NCI-H345 treated with DMSO at 0.1 percent for 48 hours (cell line): Measurements from ENCODE around the gene KMT2A.
"Not testable (repeated sequence)": the region's sequence is repeated elsewhere in the genome, so short reads cannot be mapped to it uniquely, and the experiment has no call there.

Experiments
- DNase-seq: peaks from one replicate; lab custom pipeline; 2025; ENCODE audit not compliant: unreplicated experiment; lab: John Stamatoyannopoulos, UW

Gene KMT2A

DNA sequence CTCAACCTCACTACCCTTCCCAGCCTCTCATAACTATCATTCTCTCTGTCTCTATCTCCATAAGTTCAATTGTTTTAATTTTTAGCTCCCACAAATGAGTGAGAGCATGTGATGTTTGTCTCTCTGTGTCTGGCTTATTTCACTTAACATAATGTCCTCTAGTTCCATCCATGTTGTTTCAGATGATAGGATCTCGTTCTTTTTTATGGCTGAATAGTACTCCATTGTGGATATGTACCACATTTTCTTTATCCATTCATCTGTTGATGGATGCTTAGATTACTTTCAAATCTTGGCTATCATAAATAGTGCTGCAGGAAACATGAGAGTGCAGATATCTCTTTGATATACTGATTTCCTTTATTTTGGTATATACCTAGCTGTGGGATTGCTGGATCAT, 44.9 kb downstream of the KMT2A start:
- not testable (repeated sequence) for DNase-seq

DNA sequence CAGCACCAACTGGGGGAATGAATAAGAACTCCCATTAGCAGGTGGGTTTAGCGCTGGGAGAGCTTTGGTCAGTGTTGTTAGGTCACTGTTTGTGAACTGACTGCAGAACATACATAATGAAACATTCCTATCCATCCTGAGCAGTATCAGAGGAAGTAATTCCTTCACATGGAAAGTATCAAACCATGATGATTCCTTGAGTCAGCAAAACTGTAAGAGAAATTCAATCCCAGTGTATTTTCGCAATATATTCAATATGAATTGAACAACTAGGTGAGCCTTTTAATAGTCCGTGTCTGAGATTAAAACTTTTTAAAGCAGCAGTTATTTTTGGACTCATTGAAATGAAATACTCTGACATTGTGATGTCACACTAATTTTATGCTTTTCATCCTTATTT, 48.1 kb downstream of the KMT2A start:
- DNase-seq = no peak

DNA sequence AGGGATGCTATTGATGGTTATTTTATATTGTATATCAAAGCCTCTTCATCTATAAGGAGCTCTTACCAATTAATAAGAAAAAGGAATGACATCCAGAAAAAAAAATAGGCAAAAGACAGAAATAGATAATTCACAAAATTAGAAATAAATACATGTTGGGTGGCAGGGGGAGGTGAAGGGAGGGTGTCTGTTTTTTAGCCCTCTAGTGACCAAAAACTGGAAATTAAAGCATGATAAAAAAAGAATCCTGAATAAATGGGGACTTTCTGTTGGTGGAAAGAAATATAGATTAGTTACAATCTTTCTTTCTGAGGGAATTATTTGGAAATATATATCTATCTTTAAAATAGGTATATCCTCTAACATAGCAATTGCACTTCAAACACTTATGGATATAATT, 49.0 kb downstream of the KMT2A start:
- no peak for DNase-seq

DNA sequence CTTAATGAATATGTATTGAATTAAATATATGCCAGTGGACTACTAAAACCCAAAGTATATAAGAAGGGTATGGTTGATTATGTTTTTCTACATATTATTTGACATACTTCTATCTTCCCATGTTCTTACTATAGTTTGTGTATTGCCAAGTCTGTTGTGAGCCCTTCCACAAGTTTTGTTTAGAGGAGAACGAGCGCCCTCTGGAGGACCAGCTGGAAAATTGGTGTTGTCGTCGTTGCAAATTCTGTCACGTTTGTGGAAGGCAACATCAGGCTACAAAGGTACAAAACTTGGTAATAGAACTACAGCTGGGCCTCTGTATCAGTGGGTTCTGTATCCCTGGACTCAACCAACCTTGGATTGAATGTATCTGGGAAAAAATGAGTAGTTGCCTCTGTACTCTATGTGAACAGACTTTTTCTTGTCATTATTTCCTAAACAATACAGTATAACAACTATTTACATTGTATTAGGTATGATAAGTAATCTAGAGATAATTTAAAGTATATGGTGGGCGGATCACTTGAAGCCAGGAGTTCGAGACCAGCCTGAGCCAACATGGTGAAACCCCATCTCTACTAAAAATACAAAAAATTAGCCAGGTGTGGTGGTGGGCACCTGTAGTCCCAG, 52.3 kb downstream of the KMT2A start:
- DNase-seq = peak; percentile 72

DNA sequence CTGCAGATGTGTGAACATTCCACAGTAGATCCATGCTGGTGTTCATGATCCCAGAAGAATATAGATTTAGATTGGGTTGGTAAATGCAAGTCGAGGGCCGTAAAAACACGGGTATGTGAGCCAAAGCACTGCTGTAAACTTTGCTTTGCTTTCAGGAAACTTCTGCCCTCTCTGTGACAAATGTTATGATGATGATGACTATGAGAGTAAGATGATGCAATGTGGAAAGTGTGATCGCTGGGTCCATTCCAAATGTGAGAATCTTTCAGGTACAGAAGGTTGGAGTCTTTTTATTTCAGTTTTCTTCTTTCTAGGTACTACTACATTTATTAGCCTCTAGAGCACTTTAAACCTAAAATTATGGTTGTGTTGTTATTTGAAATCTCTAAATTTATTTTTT, 54.7 kb downstream of the KMT2A start:
- DNase-seq = no peak

DNA sequence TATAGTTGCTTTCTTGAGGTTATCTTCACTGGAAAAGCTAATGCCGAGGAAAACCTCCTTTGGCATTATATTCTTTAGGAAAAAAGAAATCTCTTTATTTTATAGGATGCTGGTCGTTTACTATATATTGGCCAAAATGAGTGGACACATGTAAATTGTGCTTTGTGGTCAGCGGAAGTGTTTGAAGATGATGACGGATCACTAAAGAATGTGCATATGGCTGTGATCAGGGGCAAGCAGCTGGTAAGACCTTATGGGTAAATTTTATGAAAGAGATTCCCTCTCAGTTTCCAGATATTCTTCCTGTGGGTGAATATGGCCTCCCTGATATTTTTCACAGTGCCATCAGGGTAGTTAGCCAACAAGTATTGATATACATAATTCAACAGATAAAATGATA, 61.5 kb downstream of the KMT2A start:
- no peak for DNase-seq

DNA sequence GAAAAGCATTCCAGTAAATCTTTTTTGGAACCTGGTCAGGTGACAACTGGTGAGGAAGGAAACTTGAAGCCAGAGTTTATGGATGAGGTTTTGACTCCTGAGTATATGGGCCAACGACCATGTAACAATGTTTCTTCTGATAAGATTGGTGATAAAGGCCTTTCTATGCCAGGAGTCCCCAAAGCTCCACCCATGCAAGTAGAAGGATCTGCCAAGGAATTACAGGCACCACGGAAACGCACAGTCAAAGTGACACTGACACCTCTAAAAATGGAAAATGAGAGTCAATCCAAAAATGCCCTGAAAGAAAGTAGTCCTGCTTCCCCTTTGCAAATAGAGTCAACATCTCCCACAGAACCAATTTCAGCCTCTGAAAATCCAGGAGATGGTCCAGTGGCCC, 66.9 kb downstream of the KMT2A start:
- DNase-seq = no peak

DNA sequence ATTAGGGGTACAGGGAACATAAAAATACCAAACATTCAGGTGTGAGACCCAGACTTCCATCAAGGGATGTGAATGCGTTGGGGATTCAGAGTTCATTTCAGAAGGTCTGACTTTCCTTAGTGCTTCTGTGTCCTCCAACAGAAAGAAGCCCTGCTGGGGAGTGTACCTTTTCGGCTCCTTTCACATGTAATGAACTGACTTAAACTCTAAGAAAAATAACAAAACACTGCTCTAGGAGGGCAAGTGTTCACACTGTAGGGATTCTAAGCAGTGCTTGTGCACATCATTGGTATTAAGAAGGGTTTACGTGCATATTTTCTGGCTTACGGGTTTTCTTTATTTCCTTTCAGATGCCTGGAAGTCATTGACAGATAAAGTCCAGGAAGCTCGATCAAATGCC, 75.3 kb downstream of the KMT2A start:
- no peak for DNase-seq

DNA sequence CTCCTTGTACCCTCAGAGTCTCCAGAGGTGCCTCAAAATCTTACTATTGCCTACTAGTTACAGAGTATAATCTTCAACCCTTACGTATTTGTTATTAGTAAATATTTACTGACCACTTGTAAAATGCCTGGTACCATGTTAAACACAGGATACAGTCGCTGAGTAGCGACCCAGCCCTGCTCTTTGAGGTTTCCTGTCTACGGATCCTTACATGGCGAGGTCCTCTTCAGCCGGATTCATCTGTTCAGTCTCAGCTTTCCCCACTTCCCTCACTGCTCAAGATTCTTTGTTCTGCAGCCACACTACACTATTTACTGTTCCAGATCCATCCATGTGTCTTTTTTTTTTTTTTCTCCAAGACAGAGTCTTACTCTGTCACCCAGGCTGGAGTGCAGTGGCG, 77.8 kb downstream of the KMT2A start:
- no peak for DNase-seq

DNA sequence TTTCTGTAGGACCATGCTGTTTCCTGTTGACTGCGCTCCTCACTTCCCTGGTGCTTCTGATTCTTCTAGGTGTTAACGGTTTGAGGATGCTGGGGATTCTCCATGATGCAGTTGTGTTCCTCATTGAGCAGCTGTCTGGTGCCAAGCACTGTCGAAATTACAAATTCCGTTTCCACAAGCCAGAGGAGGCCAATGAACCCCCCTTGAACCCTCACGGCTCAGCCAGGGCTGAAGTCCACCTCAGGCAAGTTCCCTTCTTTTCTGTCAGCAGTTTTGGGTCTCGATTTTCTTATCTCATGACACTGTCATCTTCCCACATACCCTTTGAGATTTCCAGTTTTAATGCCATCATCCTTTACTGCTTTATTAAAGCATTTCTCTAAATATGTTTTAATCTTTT, 83.3 kb downstream of the KMT2A start:
- DNase-seq = no peak

DNA sequence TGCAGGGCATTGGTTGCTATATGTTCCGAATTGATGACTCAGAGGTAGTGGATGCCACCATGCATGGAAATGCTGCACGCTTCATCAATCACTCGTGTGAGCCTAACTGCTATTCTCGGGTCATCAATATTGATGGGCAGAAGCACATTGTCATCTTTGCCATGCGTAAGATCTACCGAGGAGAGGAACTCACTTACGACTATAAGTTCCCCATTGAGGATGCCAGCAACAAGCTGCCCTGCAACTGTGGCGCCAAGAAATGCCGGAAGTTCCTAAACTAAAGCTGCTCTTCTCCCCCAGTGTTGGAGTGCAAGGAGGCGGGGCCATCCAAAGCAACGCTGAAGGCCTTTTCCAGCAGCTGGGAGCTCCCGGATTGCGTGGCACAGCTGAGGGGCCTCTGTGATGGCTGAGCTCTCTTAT, 85.6 kb downstream of the KMT2A start:
- no peak for DNase-seq

DNA sequence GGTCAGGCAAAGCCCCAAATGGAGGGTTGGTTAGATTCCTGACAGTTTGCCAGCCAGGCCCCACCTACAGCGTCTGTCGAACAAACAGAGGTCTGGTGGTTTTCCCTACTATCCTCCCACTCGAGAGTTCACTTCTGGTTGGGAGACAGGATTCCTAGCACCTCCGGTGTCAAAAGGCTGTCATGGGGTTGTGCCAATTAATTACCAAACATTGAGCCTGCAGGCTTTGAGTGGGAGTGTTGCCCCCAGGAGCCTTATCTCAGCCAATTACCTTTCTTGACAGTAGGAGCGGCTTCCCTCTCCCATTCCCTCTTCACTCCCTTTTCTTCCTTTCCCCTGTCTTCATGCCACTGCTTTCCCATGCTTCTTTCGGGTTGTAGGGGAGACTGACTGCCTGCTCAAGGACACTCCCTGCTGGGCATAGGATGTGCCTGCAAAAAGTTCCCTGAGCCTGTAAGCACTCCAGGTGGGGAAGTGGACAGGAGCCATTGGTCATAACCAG, 86.3 kb downstream of the KMT2A start:
- no peak for DNase-seq

DNA sequence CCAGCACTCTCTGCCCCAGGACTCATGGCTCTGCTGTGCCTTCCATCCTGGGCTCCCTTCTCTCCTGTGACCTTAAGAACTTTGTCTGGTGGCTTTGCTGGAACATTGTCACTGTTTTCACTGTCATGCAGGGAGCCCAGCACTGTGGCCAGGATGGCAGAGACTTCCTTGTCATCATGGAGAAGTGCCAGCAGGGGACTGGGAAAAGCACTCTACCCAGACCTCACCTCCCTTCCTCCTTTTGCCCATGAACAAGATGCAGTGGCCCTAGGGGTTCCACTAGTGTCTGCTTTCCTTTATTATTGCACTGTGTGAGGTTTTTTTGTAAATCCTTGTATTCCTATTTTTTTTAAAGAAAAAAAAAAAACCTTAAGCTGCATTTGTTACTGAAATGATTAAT, 88.1 kb downstream of the KMT2A start:
- no peak for DNase-seq

DNA sequence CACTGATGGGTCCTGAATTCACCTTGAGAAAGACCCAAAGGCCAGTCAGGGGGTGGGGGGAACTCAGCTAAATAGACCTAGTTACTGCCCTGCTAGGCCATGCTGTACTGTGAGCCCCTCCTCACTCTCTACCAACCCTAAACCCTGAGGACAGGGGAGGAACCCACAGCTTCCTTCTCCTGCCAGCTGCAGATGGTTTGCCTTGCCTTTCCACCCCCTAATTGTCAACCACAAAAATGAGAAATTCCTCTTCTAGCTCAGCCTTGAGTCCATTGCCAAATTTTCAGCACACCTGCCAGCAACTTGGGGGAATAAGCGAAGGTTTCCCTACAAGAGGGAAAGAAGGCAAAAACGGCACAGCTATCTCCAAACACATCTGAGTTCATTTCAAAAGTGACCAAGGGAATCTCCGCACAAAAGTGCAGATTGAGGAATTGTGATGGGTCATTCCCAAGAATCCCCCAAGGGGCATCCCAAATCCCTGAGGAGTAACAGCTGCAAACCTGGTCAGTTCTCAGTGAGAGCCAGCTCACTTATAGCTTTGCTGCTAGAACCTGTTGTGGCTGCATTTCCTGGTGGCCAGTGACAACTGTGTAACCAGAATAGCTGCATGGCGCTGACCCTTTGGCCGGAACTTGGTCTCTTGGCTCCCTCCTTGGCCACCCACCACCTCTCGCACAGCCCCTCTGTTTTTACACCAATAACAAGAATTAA, 88.6 kb downstream of the KMT2A start:
- DNase-seq = no peak

DNA sequence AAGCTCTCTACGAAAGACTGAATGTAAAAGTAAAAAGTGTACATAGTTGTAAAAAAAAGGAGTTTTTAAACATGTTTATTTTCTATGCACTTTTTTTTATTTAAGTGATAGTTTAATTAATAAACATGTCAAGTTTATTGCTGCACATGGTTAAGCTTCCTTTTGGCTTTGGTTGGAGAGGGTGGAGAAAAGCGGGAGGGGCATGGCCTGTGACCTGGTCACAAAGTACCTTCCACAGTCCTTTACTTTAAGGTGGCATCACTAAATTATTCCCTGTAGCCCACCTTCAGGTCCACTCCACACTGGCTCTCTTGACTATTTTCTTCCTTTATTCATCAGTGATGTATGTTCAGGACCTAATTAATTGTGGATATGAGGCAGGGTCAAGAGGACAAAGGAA, 90.4 kb downstream of the KMT2A start:
- no peak for DNase-seq

DNA sequence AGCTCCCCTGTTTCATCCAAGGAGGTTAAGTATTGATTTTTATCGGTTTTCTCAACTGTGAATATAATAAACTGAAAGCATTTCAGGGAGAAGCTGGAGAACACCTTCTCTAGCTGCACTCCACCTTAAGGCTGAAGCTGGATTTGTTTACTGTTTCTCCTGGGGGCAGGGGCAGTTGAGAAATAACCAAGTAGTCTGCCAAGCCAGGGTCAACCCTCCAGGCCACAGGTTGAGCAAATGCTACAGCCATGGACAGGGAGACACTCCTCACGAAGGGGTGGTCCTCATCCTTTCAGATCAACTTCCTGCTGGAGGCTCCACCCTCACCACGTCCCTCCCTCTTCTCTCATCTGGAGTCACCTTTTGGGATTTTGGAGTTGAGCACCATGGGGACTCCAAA, 90.8 kb downstream of the KMT2A start, which contains the start of gene TTC36:
Gene TTC36 (plus strand): TSS at position 366 of the 400 bp plus-strand sequence. CDS start 21 bp downstream, at position 387.
- no peak for DNase-seq

DNA sequence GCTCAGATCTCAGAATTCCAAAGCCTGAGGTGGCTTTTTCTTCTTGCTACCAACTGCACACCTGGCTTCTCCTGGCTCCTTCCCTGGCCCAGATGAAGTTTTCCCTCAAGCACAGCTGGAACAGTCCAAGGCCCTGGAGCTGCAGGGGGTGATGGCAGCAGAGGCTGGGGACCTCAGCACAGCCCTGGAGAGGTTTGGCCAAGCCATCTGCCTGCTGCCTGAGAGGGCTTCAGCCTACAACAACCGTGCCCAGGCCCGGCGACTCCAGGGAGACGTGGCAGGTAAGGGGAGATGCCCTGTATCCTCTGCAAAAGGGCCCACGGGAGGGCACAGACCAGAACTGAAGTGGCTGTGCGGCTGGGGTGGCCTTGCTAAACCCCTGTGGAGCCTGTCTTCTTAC, 92.2 kb downstream of the KMT2A start:
- no peak for DNase-seq

DNA sequence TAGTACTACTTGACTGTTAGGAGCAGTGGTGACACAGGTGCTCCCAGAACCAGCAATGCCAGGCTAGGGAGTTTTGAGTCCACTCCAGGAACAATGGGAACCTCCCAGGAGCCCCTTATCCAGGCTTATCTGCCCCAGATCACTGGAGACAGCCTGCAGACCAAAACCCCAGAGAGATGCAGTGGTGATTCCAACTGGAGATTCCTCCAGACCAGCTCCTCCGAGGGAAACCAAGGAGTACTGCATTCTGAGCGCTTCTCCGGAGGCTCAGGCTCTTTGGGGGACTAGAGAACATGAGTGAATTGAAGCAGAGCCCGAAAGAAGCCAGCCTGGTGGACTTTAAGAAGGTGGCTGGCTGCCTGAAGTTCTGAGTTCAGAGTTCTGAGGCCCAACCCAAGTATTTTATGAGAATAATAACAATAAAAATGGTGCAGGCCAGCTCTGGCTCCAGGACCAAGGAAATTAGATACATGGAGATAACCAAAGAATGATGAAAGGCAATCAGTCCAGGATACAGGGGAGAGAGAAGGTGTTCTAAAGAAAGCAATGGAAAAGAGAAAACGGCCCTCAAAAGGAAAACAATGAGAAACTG, 93.4 kb downstream of the KMT2A start:
- no peak for DNase-seq

DNA sequence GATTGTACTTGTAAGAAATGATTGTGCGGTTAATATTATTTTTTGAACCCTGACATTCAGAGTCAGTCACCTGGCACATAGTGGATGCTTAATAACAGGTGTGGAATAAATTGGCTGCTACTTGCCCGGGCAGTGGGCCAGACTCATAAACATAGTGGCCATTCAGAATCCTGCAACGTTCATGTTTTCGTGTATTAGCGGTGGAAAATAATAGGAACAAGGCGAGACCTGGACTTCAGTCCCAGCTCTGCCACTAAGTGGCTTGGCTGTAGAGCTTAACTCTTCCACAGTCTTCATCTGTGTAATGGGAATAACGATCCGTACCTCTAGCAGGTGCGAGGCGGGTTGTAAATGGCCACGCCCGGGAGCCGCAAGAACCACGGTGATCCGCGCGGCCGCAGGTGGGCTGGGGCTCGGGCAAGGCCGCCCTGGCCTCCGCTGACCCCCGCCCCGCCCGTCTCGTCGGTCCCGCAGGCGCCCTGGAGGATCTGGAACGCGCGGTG, 93.9 kb downstream of the KMT2A start:
- DNase-seq = peak; percentile 28

DNA sequence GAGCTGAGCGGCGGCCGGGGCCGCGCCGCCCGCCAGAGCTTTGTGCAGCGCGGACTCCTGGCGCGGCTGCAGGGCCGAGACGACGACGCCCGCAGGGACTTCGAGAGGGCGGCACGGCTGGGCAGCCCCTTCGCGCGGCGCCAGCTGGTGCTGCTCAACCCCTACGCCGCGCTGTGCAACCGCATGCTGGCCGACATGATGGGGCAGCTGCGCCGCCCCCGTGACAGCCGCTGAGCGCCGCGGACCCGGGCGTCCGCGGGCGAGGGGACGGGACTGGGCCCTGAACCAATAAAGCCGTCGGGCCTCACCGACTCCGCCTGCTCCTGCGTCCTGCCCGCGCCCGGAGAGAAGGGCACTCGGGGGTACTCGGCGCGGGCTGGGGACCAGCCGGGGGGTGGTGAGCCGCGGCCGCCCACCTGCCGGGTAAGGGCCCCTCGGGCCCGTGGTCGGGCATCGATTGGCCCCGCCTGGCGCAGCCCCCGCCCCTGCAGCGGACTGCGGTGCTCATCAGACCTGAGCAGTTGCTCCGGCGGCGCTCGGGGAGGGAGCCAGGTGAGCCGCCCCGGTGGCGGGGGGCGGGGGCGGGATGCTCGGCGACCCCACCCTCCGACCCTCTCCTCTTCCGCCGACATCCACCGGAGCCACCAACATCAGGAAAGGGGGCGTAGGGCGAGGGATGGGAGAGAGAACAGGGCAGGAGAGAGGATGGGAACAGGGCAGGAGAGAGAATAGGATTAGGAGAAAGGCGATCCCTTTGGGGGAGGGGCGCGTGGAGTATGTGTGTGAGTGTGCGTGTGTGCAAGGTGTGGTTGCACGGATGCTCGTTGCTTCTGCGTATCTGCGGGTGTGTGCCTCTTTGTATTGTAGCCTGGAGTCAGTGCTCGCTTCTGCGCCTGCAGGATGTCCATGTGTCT, 94.6 kb downstream of the KMT2A start, which contains the start of gene TMEM25:
Gene TMEM25 (plus strand): TSS at position 510 of the 914 bp plus-strand sequence. CDS start 610 bp downstream, outside the sequence.
- DNase-seq = peak; percentile 48

DNA sequence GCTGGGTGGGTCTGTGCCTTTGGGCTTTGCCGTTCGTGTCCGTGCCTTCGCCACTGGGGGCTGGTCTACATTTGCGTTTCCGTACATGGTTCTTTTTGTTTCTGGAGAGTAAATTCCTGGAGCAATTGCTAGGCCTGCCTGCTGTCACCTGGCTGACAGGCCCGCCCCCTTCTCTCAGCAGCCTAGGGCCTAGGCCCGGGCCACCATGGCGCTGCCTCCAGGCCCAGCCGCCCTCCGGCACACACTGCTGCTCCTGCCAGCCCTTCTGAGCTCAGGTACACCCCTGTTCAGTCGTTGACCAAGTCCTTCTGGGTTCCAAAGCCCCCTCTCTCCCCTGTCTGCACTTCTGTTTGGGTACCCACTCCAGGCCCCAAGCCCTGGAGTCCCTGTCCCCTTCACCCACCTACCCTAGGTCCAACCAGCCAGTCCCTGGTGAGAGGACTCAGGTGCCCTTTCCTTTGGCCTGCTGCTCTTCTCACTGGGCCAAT, 95.3 kb downstream of the KMT2A start:
- peak; percentile 48 for DNase-seq
